ENCODE measurements around the gene ZCCHC2. TPM values are rescaled to one million over a fixed set of nuclear protein-coding genes. Genes with fewer than 3 reads are reported as not detected.

Gene ZCCHC2
- total and polyA plus RNA-seq, 9 of the 15 experiments (the other 6 are each of a cell fraction or from before 2014, with no cell fraction given) = 1.0 to 9.2 (median 6.0) TPM

DNA sequence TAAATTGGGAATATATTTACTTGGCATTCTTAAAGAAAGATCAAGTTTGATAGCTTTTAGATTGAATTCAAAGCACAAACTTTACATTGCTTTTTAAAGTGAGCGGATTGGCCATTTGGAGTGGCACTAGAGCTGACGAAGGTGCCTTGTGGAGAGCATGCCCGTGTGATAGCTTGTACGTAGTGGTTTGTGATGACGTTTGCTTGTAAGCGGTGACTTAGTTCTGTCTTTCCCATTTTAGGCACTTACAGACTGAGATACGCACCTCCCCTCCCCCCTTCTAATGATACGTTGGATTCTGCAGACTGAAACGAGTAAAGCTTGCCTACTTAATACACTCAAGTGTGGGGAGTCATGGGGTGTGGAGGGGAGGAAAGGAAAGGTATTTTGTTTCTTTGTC lies 53.4 kb downstream of the ZCCHC2 start:
- Histone ChIP-seq H3K27me3 (ENCODE audit: control insufficient read depth in 2 of 2, insufficient read depth in 2 of 2, low read length in 2 of 2) (no peaks in the 10 kb centered on the region), H3K79me2 (ENCODE audit: control insufficient read depth, insufficient read depth, low read length) (no peaks in the 10 kb centered on the region), H3K4me2 (ENCODE audit: insufficient read depth, low read length) (no peak overlapping the region), H3K9me1 (ENCODE audit: control insufficient read depth, insufficient read depth, low read length) (no peaks in the 10 kb centered on the region), H3K9me3 (replicated peaks; ENCODE audit: control insufficient read depth, insufficient read depth, low read depth, low read length) (no peaks in the 10 kb centered on the region), H3K9ac (ENCODE audit: insufficient read depth in 1 of 2, low read depth in 2 of 2, low read length in 2 of 2) (no peak overlapping the region), H3K36me3 (ENCODE audit: control insufficient read depth, insufficient read depth, low read length) (peaks cover 42% of the 10 kb centered on the region; the same call in 2 of the 3 replicates), H3K4me3 (no peak overlapping the region), H3K4me1 (replicated peaks in 1 of 2; ENCODE audit: control insufficient read depth in 2 of 2, insufficient read depth in 2 of 2, low read length in 2 of 2) (no peaks in the 10 kb centered on the region), H4K20me1 (replicated peaks; ENCODE audit: control insufficient read depth, insufficient read depth, low read length) (no peaks in the 10 kb centered on the region), H3K27ac (ENCODE audit: extremely low read depth, low read depth, low read length) (no peak overlapping the region), H2AFZ (ENCODE audit: low read depth, low read length) (no peak overlapping the region)
- in situ Hi-C loops (cut with MboI) = no loop called here
- no peak for FAIRE-seq
- ATAC-seq = no peak
- no peak for DNase-seq (ENCODE audit: extremely low read depth in 1 of 4, low spot score in 3 of 4)
- WGBS (ENCODE audit: insufficient coverage, low coverage, missing lambda C conversion rate) = 77% methylated on average over 9 of the region's 9 CpGs
- ChIA-PET POLR2A (no interaction called here), CTCF (ENCODE audit: low intra/inter-chr PET ratio) (no interaction called here)
- BruUV-seq (replicated peaks) = no TSS peak
- TF ChIP-seq, protein P1, sequence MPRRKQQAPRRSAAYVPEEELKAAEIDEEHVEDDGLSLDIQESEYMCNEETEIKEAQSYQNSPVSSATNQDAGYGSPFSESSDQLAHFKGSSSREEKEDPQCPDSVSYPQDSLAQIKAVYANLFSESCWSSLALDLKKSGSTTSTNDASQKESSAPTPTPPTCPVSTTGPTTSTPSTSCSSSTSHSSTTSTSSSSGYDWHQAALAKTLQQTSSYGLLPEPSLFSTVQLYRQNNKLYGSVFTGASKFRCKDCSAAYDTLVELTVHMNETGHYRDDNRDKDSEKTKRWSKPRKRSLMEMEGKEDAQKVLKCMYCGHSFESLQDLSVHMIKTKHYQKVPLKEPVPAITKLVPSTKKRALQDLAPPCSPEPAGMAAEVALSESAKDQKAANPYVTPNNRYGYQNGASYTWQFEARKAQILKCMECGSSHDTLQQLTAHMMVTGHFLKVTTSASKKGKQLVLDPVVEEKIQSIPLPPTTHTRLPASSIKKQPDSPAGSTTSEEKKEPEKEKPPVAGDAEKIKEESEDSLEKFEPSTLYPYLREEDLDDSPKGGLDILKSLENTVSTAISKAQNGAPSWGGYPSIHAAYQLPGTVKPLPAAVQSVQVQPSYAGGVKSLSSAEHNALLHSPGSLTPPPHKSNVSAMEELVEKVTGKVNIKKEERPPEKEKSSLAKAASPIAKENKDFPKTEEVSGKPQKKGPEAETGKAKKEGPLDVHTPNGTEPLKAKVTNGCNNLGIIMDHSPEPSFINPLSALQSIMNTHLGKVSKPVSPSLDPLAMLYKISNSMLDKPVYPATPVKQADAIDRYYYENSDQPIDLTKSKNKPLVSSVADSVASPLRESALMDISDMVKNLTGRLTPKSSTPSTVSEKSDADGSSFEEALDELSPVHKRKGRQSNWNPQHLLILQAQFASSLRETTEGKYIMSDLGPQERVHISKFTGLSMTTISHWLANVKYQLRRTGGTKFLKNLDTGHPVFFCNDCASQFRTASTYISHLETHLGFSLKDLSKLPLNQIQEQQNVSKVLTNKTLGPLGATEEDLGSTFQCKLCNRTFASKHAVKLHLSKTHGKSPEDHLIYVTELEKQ (CRISPR knock-in tag; IDR thresholded peaks at IDR 0.05) = no peak
- no peak for TF ChIP-seq ESRRA (IDR thresholded peaks at IDR 0.05; ENCODE audit: borderline replicate concordance, low read depth)
- no peak for TF ChIP-seq ZNF224 (CRISPR knock-in tag; IDR thresholded peaks at IDR 0.05)
- no peak for TF ChIP-seq MYNN (IDR thresholded peaks at IDR 0.05)
- TF ChIP-seq MYNN (CRISPR knock-in tag; IDR thresholded peaks at IDR 0.05) = no peak
- TF ChIP-seq, protein P2, sequence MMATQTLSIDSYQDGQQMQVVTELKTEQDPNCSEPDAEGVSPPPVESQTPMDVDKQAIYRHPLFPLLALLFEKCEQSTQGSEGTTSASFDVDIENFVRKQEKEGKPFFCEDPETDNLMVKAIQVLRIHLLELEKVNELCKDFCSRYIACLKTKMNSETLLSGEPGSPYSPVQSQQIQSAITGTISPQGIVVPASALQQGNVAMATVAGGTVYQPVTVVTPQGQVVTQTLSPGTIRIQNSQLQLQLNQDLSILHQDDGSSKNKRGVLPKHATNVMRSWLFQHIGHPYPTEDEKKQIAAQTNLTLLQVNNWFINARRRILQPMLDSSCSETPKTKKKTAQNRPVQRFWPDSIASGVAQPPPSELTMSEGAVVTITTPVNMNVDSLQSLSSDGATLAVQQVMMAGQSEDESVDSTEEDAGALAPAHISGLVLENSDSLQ (IDR thresholded peaks at IDR 0.05) = no peak
- TF ChIP-seq IFI16 (CRISPR knock-in tag; IDR thresholded peaks at IDR 0.05) = no peak
- intact Hi-C loops (cut with micrococcal nuclease) = no loop called here

Measured in K562 (cell line).